HepG2 (cell line): ENCODE measurements around the gene RASA1. TPM values are rescaled to one million over a fixed set of nuclear protein-coding genes. Genes with fewer than 3 reads are reported as not detected.

Experiments
- BRD4 ChIP-seq: sonication (generic); formaldehyde crosslinking; IDR thresholded peaks from 2 replicates; pipeline ENCODE4 v1.4.0; 2020; ENCODE audit warnings: missing genetic modification reagents
- CBX2 ChIP-seq, 2 experiments: fragments of 200-600 bp in 1 of 2; sonication (generic); formaldehyde crosslinking in 1 of 2; IDR thresholded peaks; 2 replicates each; pipeline versions ENCODE4 v1.7.0 to v1.8.1; 2018 to 2022; ENCODE audit warnings: low read depth in 2 of 2, low read length in 1 of 2, mild to moderate bottlenecking in 1 of 2, missing genetic modification reagents in 1 of 2
- ESRRA ChIP-seq: sonication (generic); formaldehyde crosslinking; IDR thresholded peaks from 2 replicates; pipeline ENCODE4 v1.5.1; 2020; ENCODE audit warnings: mild to moderate bottlenecking, low read depth, missing genetic modification reagents
- GATAD1 ChIP-seq: IDR thresholded peaks from 2 replicates; pipeline ENCODE4 v1.6.1; 2016; ENCODE audit warnings: missing genetic modification reagents, missing compliant biosample characterization
- KDM2A ChIP-seq: sonication (generic); formaldehyde crosslinking; IDR thresholded peaks from 2 replicates; pipeline ENCODE4 v1.4.0; 2020; ENCODE audit warnings: low read depth, missing genetic modification reagents, borderline replicate concordance
- KDM5A ChIP-seq: fragments of 200-600 bp; sonication (generic); IDR thresholded peaks from 2 replicates; pipeline ENCODE4 v1.7.0; 2018; ENCODE audit warnings: antibody characterized with exemption, mild to moderate bottlenecking, low read length, borderline replicate concordance
- KLF16 ChIP-seq, 2 experiments: sonication (generic) in 1 of 2; formaldehyde crosslinking in 1 of 2; IDR thresholded peaks; 2 replicates each; pipeline versions ENCODE4 v1.6.1 to v1.8.0; 2016 to 2023; ENCODE audit warnings: missing genetic modification reagents in 2 of 2, missing compliant biosample characterization in 1 of 2
- MAFF ChIP-seq: IDR thresholded peaks from 2 replicates; pipeline ENCODE4 v1.6.1; 2011; ENCODE audit warnings: low read depth, low read length, improper control_type of control experiment
- MLX ChIP-seq: IDR thresholded peaks from 2 replicates; pipeline ENCODE4 v1.6.1; 2016
- MLXIP ChIP-seq: sonication (generic); formaldehyde crosslinking; IDR thresholded peaks from 2 replicates; pipeline ENCODE4 v1.9.0; 2021; ENCODE audit warnings: missing genetic modification reagents, borderline replicate concordance
- RFX3 ChIP-seq: IDR thresholded peaks from 2 replicates; pipeline ENCODE4 v1.6.1; 2016; ENCODE audit warnings: missing biosample characterization, missing genetic modification reagents
- SYNCRIP ChIP-seq: fragments of 200-400 bp; formaldehyde crosslinking; IDR thresholded peaks from 2 replicates; pipeline ENCODE4 v1.6.1; 2018; ENCODE audit warnings: mild to moderate bottlenecking, low read depth, low read length; ENCODE audit not compliant: insufficient read depth
- TGIF2 ChIP-seq: IDR thresholded peaks from 2 replicates; pipeline ENCODE4 v1.6.1; 2016; ENCODE audit warnings: control low read depth, missing compliant biosample characterization
- U2AF2 ChIP-seq: fragments of 200-400 bp; formaldehyde crosslinking; IDR thresholded peaks from 2 replicates; pipeline ENCODE4 v1.6.1; 2017; ENCODE audit warnings: low read depth, mild to moderate bottlenecking, low read length
- ZBTB38 ChIP-seq: sonication (generic); formaldehyde crosslinking; IDR thresholded peaks from 2 replicates; pipeline ENCODE4 v1.5.1; 2020; ENCODE audit warnings: mild to moderate bottlenecking, missing genetic modification reagents
- ZMYM3 ChIP-seq: sonication (generic); formaldehyde crosslinking; IDR thresholded peaks from 2 replicates; pipeline ENCODE4 v1.5.1; 2020; ENCODE audit warnings: mild to moderate bottlenecking, missing genetic modification reagents
- ZNF256 ChIP-seq: sonication (generic); formaldehyde crosslinking; conservative IDR thresholded peaks from 2 replicates; pipeline ENCODE4 v1.4.0; 2020; ENCODE audit warnings: missing genetic modification reagents
- ZNF44 ChIP-seq: sonication (generic); formaldehyde crosslinking; IDR thresholded peaks from 2 replicates; pipeline ENCODE4 v1.5.1; 2020; ENCODE audit warnings: mild to moderate bottlenecking, missing genetic modification reagents
- ZNF562 ChIP-seq: sonication (generic); formaldehyde crosslinking; IDR thresholded peaks from 2 replicates; pipeline ENCODE4 v1.8.0; 2022; ENCODE audit warnings: missing genetic modification reagents, borderline replicate concordance
- ZNF567 ChIP-seq: sonication (generic); formaldehyde crosslinking; IDR thresholded peaks from 2 replicates; pipeline ENCODE4 v1.8.1; 2023; ENCODE audit warnings: mild to moderate bottlenecking, missing genetic modification reagents, borderline replicate concordance
- ZNF629 ChIP-seq: sonication (generic); formaldehyde crosslinking; conservative IDR thresholded peaks from 2 replicates; pipeline ENCODE4 v1.5.0; 2020; ENCODE audit warnings: missing genetic modification reagents
- ZNF788 ChIP-seq: sonication (generic); formaldehyde crosslinking; IDR thresholded peaks from 2 replicates; pipeline ENCODE4 v1.5.0; 2020; ENCODE audit warnings: mild to moderate bottlenecking, missing genetic modification reagents, borderline replicate concordance
- ZNF790 ChIP-seq: sonication (generic); formaldehyde crosslinking; IDR thresholded peaks from 2 replicates; pipeline ENCODE4 v1.8.0; 2022; ENCODE audit warnings: missing genetic modification reagents, mild to moderate bottlenecking, borderline replicate concordance
- ZNF800 ChIP-seq: sonication (generic); formaldehyde crosslinking; IDR thresholded peaks from 2 replicates; pipeline ENCODE4 v1.4.0; 2020; ENCODE audit warnings: missing genetic modification reagents
- polyA plus RNA-seq, 8 experiments: library from polyadenylated mRNA; depleted of rRNA in 3 of 8; stranded (reverse) in 7 of 8; unstranded in 1 of 8; fragments of >200 nt; fragmentation: Illumina TruSeq in 4 of 8; extraction: Trizol in 4 of 8; gene quantifications; 2 replicates each; pipeline versions ENCODE4 v1.2.1 to v1.2.3, GENCODE V29; 2011 to 2016; ENCODE audit warnings: low read depth in 4 of 8, missing spikeins in 1 of 8, mixed read lengths in 1 of 8; ENCODE audit not compliant: insufficient read depth in 1 of 8
- total RNA-seq, 5 experiments: library from RNA; depleted of rRNA; stranded (reverse); fragments of >200 nt; fragmentation: Illumina TruSeq; extraction: Trizol; gene quantifications; 2 replicates each; pipeline ENCODE4 v1.2.3, GENCODE V29; 2016; ENCODE audit warnings: low read depth in 1 of 5
- TF ChIP-seq, protein P1 (sequence below): IDR thresholded peaks from 2 replicates; pipeline ENCODE4 v1.6.1; 2016; ENCODE audit warnings: mild to moderate bottlenecking

RASA1 gene
- total and polyA plus RNA-seq, 2 of the 13 experiments (the other 11 are each of a cell fraction or from before 2014, with no cell fraction given), result 19.5 to 20.5 TPM

DNA sequence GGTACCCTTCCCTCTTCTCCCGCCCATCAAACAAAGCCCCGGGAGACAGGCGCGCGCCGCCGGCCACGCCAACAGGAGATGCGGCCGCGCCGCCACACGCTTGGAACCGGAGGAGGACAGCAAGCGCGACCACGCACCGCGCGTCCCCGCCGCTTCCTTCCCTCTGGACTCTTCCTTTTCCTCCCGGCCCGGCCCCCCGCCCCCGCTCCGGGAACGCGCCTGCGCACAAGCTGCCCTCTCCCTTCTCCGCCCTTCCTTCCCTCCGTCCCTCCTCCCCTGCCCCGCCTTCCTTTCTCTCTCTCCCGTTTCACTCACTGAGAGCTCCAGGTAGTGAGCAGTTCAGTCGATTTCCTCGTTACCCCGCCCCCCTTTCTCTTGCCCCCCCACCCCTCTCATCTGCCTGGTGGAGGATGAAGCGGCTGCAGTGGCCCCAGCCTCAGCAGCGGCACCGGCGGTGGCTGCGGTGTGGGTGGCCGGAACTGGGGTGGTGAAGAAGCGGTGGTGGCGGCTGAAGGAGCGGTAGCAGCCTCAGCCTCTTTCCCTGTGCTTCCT lies at the start of gene RASA1 (continued):
- TF ChIP-seq CBX2 (IDR thresholded peaks at IDR 0.05; ENCODE audit: low read depth, low read length), result no peak
- no peak for TF ChIP-seq CBX2 (CRISPR knock-in tag; IDR thresholded peaks at IDR 0.05; ENCODE audit: low read depth)
- no peak for TF ChIP-seq ZNF629 (CRISPR knock-in tag)
- no peak for TF ChIP-seq MLXIP (CRISPR knock-in tag)
- TF ChIP-seq, protein P1, sequence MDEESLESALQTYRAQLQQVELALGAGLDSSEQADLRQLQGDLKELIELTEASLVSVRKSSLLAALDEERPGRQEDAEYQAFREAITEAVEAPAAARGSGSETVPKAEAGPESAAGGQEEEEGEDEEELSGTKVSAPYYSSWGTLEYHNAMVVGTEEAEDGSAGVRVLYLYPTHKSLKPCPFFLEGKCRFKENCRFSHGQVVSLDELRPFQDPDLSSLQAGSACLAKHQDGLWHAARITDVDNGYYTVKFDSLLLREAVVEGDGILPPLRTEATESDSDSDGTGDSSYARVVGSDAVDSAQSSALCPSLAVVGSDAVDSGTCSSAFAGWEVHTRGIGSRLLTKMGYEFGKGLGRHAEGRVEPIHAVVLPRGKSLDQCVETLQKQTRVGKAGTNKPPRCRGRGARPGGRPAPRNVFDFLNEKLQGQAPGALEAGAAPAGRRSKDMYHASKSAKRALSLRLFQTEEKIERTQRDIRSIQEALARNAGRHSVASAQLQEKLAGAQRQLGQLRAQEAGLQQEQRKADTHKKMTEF, result peak; percentile 59
- no peak for TF ChIP-seq ZNF790 (CRISPR knock-in tag)
- TF ChIP-seq ZMYM3, result no peak; the same call in 1 of the 2 replicates
- no peak for TF ChIP-seq MLX (CRISPR knock-in tag)
- TF ChIP-seq KLF16 (CRISPR knock-in tag; IDR thresholded peaks at IDR 0.05), result peak in 1 of 2 experiments; percentile 13; a peak in 1 of 4 replicates
- TF ChIP-seq TGIF2, result no peak
- TF ChIP-seq ZNF562 (CRISPR knock-in tag), result no peak
- TF ChIP-seq BRD4, result 0 out of 2 replicates have a peak, but pooled peaks have one; percentile 4
- TF ChIP-seq ZNF788, result peak; percentile 66; the same call in 1 of the 2 replicates
- no peak for TF ChIP-seq RFX3
- no peak for TF ChIP-seq MAFF
- no peak for TF ChIP-seq U2AF2
- no peak for TF ChIP-seq ZNF800 (CRISPR knock-in tag)
- TF ChIP-seq ZNF44 (CRISPR knock-in tag), result no peak
- TF ChIP-seq KDM2A (CRISPR knock-in tag), result peak; percentile 58; the same call in 1 of the 2 replicates
- TF ChIP-seq ZNF567, result no peak
- TF ChIP-seq ESRRA (CRISPR knock-in tag), result no peak
- peak; percentile 59 for TF ChIP-seq GATAD1
- no peak for TF ChIP-seq SYNCRIP
- no peak for TF ChIP-seq KDM5A
- TF ChIP-seq ZBTB38, result no peak
- TF ChIP-seq ZNF256 (CRISPR knock-in tag), result no peak
